H9 (cell line): ENCODE data around the gene TBC1D17. TPM values are rescaled to one million over a fixed set of nuclear protein-coding genes. Genes with fewer than 3 reads are reported as not detected.
A peak's percentile ranks its signal among the peaks of the same experiment; 100 is the strongest.

Experiments used
- DNase-seq: peaks from one replicate; pipeline ENCODE4 v3.0.0-alpha.2; 2017
- H2AFZ ChIP-seq: one replicate; pipeline ENCODE4 v1.6.1; 2013; ENCODE audit warnings: mild to moderate bottlenecking, low read length, control low read depth, moderate library complexity
- H2AK5ac ChIP-seq: 2 replicates; pipeline ENCODE4 v1.6.1; 2013; ENCODE audit warnings: low read length, control low read depth, mixed read lengths; ENCODE audit not compliant: insufficient read length
- H2BK120ac ChIP-seq: one replicate; pipeline ENCODE4 v1.6.1; 2013; ENCODE audit warnings: low read depth, mild to moderate bottlenecking, low read length, control low read depth, inconsistent platforms; ENCODE audit not compliant: poor library complexity, severe bottlenecking
- H2BK12ac ChIP-seq: 2 replicates; pipeline ENCODE4 v1.6.1; 2013; ENCODE audit warnings: low read length, control low read depth, mixed read lengths, low read depth; ENCODE audit not compliant: insufficient read length
- H2BK15ac ChIP-seq: 2 replicates; pipeline ENCODE4 v1.6.1; 2013; ENCODE audit warnings: low read depth, low read length, control low read depth
- H2BK20ac ChIP-seq: one replicate; pipeline ENCODE4 v1.6.1; 2013; ENCODE audit warnings: low read depth, mild to moderate bottlenecking, low read length, control low read depth, inconsistent platforms; ENCODE audit not compliant: poor library complexity, severe bottlenecking
- H2BK5ac ChIP-seq: 2 replicates; pipeline ENCODE4 v1.6.1; 2013; ENCODE audit warnings: low read length, control low read depth, mixed read lengths; ENCODE audit not compliant: insufficient read length
- H3K14ac ChIP-seq: 2 replicates; pipeline ENCODE4 v1.6.1; 2013; ENCODE audit warnings: low read length, control low read depth; ENCODE audit not compliant: insufficient read depth
- H3K18ac ChIP-seq: 2 replicates; pipeline ENCODE4 v1.6.1; 2013; ENCODE audit warnings: low read depth, mild to moderate bottlenecking, mixed read lengths, low read length, control low read depth; ENCODE audit not compliant: insufficient read length
- H3K23ac ChIP-seq: 2 replicates; pipeline ENCODE4 v1.6.1; 2013; ENCODE audit warnings: low read length, control low read depth, mixed read lengths, low read depth; ENCODE audit not compliant: insufficient read length
- H3K23me2 ChIP-seq: 2 replicates; pipeline ENCODE4 v1.6.1; 2013; ENCODE audit warnings: low read depth, mild to moderate bottlenecking, mixed read lengths, low read length, control low read depth; ENCODE audit not compliant: insufficient read length, poor library complexity, severe bottlenecking
- H3K27ac ChIP-seq: 2 replicates; pipeline ENCODE4 v1.5.1; 2013; ENCODE audit warnings: low read length, control low read depth, mixed read lengths, low read depth; ENCODE audit not compliant: insufficient read length
- H3K27me3 ChIP-seq: 2 replicates; pipeline ENCODE4 v1.6.1; 2013; ENCODE audit warnings: low read length, control low read depth, inconsistent platforms; ENCODE audit not compliant: insufficient read depth
- H3K4ac ChIP-seq: 2 replicates; pipeline ENCODE4 v1.6.1; 2013; ENCODE audit warnings: low read depth, mild to moderate bottlenecking, control low read depth, inconsistent platforms, low read length, moderate library complexity
- H3K4me1 ChIP-seq: 2 replicates; pipeline ENCODE4 v1.6.1; 2013; ENCODE audit warnings: low read length, control low read depth, inconsistent platforms; ENCODE audit not compliant: insufficient read depth
- H3K4me2 ChIP-seq: 2 replicates; pipeline ENCODE4 v1.6.1; 2013; ENCODE audit warnings: low read length, control low read depth, mixed read lengths; ENCODE audit not compliant: insufficient read length, insufficient read depth
- H3K56ac ChIP-seq: 2 replicates; pipeline ENCODE4 v1.6.1; 2013; ENCODE audit warnings: low read depth, mild to moderate bottlenecking, mixed read lengths, low read length, control low read depth; ENCODE audit not compliant: insufficient read length
- H3K79me1 ChIP-seq: 2 replicates; pipeline ENCODE4 v1.6.1; 2013; ENCODE audit warnings: low read depth, mild to moderate bottlenecking, moderate library complexity, low read length, control low read depth, inconsistent platforms; ENCODE audit not compliant: insufficient read depth, poor library complexity, severe bottlenecking
- H3K79me2 ChIP-seq: 2 replicates; pipeline ENCODE4 v1.6.1; 2013; ENCODE audit warnings: low read length, control low read depth, inconsistent platforms; ENCODE audit not compliant: insufficient read depth
- H3K9ac ChIP-seq: 2 replicates; pipeline ENCODE4 v1.6.1; 2013; ENCODE audit warnings: low read length, control low read depth, mixed read lengths; ENCODE audit not compliant: insufficient read length; ENCODE audit errors: extremely low read depth
- H3K9me3 ChIP-seq: one replicate; pipeline ENCODE4 v1.6.1; 2013; ENCODE audit warnings: low read depth, low read length, inconsistent platforms; ENCODE audit not compliant: control insufficient read depth
- H3T11ph ChIP-seq: one replicate; pipeline ENCODE4 v1.6.1; 2013; ENCODE audit warnings: mild to moderate bottlenecking, low read length, control low read depth, inconsistent platforms
- H4K20me1 ChIP-seq: one replicate; pipeline ENCODE4 v1.6.1; 2013; ENCODE audit not compliant: control insufficient read depth, insufficient read length, insufficient read depth
- H4K5ac ChIP-seq: 2 replicates; pipeline ENCODE4 v1.6.1; 2013; ENCODE audit warnings: low read depth, mild to moderate bottlenecking, mixed read lengths, low read length, control low read depth; ENCODE audit not compliant: insufficient read length
- H4K8ac ChIP-seq: replicated peaks from 2 replicates; pipeline ENCODE4 v1.6.1; 2013; ENCODE audit warnings: low read length, control low read depth, mixed read lengths, low read depth; ENCODE audit not compliant: insufficient read length
- H4K91ac ChIP-seq: 2 replicates; pipeline ENCODE4 v1.6.1; 2013; ENCODE audit warnings: low read depth, mild to moderate bottlenecking, moderate library complexity, mixed read lengths, low read length, control low read depth; ENCODE audit not compliant: insufficient read length
- H3K27ac Mint-ChIP-seq, 3 experiments: 2 replicates in 2 of 3; 3 replicates in 1 of 3; pipeline ENCODE4 v1.8.0; 2020 to 2021; ENCODE audit warnings: mixed read lengths in 3 of 3, mild to moderate bottlenecking in 1 of 3, moderate library complexity in 1 of 3
- H3K27me3 Mint-ChIP-seq: 2 replicates; pipeline ENCODE4 v1.8.0; 2021; ENCODE audit warnings: low read depth, mild to moderate bottlenecking, moderate library complexity, mixed read lengths
- H3K36me3 Mint-ChIP-seq, 3 experiments: 2 replicates in 2 of 3; 3 replicates in 1 of 3; pipeline ENCODE4 v1.8.0; 2020 to 2021; ENCODE audit warnings: low read depth in 3 of 3, mixed read lengths in 3 of 3; ENCODE audit not compliant: insufficient read depth in 1 of 3
- H3K4me1 Mint-ChIP-seq, 2 experiments: 2 replicates each; pipeline ENCODE4 v1.8.0; 2020; ENCODE audit warnings: mixed read lengths in 2 of 2
- H3K4me3 Mint-ChIP-seq, 2 experiments: 2 replicates in 1 of 2; 3 replicates in 1 of 2; pipeline ENCODE4 v1.8.0; 2020 to 2021; ENCODE audit warnings: mild to moderate bottlenecking in 2 of 2, mixed read lengths in 2 of 2, moderate library complexity in 1 of 2
- H3K9me3 Mint-ChIP-seq, 2 experiments: 2 replicates in 1 of 2; 3 replicates in 1 of 2; pipeline ENCODE4 v1.8.0; 2020; ENCODE audit warnings: mild to moderate bottlenecking in 2 of 2, mixed read lengths in 2 of 2, moderate library complexity in 1 of 2
- CTCF ChIP-seq: fragments of 200-600 bp; sonication (generic); conservative IDR thresholded peaks from 3 replicates; pipeline ENCODE4 v1.8.0; 2021; ENCODE audit warnings: antibody characterized with exemption, mild to moderate bottlenecking
- WGBS: extraction: QIAGEN DNeasy Blood & Tissue Kit; methylation state at CpG from one replicate; pipeline ENCODE4 v1.1.7; 2013; ENCODE audit warnings: missing lambda C conversion rate, low lambda C conversion rate, mixed read lengths; ENCODE audit not compliant: insufficient read length; ENCODE audit errors: extremely low coverage; 5-methylcytosine and 5-hydroxymethylcytosine counted together
- total RNA-seq: library from RNA; stranded (reverse); gene quantifications from 2 replicates; pipeline ENCODE4 v1.2.1, GENCODE V29; 2021

TBC1D17 gene
- total RNA-seq, 1 experiment from 2014 or later = 33.6 TPM

- H3K4me2 ChIP-seq = no peak overlapping the region
- H2AK5ac ChIP-seq = no peak overlapping the region
- H3K79me1 ChIP-seq = no peaks in the 10 kb centered on the region
- H3K23ac ChIP-seq = no peak overlapping the region
- no peaks in the 10 kb centered on the region for H3K9me3 ChIP-seq
- Mint-ChIP-seq H3K4me3 (peak overlapping the region in 1 of 2 experiments; percentile 81; a peak in 1 of 5 replicates), H3K27me3 (peaks cover 48% of the 10 kb centered on the region), H3K4me1 (peaks cover 3 to 21% of the 10 kb centered on the region in 2 experiments; a peak in 3 of 4 replicates), H3K27ac (no peak overlapping the region), H3K9me3 (peaks cover 0 to 11% of the 10 kb centered on the region in 2 experiments; a peak in 1 of 5 replicates), H3K36me3 (peaks cover 12 to 16% (median 12%) of the 10 kb centered on the region in 3 experiments)
- WGBS = no CpG with 5 or more reads among the region's 17 CpGs
- H3K23me2 ChIP-seq = peaks cover 3% of the 10 kb centered on the region
- no peak overlapping the region for H3T11ph ChIP-seq
- no peak overlapping the region for H2BK120ac ChIP-seq
- no peak overlapping the region for H3K9ac ChIP-seq
- no peak for TF ChIP-seq CTCF
- no peaks in the 10 kb centered on the region for H3K79me2 ChIP-seq
- no peak overlapping the region for H4K91ac ChIP-seq
- H4K20me1 ChIP-seq = peaks cover 5% of the 10 kb centered on the region
- H3K18ac ChIP-seq = no peak overlapping the region
- no peak overlapping the region for H2BK20ac ChIP-seq
- no peaks in the 10 kb centered on the region; the same call in 1 of the 2 replicates for H3K27me3 ChIP-seq
- no peak overlapping the region for H3K4ac ChIP-seq
- H3K4me1 ChIP-seq = no peaks in the 10 kb centered on the region
- no peak overlapping the region for H3K56ac ChIP-seq
- H4K8ac ChIP-seq = no peak overlapping the region
- no peak overlapping the region for H4K5ac ChIP-seq
- no peak overlapping the region for H3K27ac ChIP-seq
- no peak overlapping the region for H3K14ac ChIP-seq
- no peak for DNase-seq
- H2BK15ac ChIP-seq = no peak overlapping the region
- no peak overlapping the region for H2BK5ac ChIP-seq
- H2AFZ ChIP-seq = no peak overlapping the region
- no peak overlapping the region for H2BK12ac ChIP-seq
Observed at GRCh38 chr19:49891393-49891792, 13.9 kb downstream of the TBC1D17 start.
